Glomerular endothelial cell (primary cell): ENCODE results near the gene IGSF21. TPM values are rescaled to one million over a fixed set of nuclear protein-coding genes. Genes with fewer than 3 reads are reported as not detected.

Experiments used
- DNase-seq: peaks from one replicate; pipeline ENCODE4 v3.0.0-alpha.2; 2011; ENCODE audit warnings: low read depth, low spot score; ENCODE audit errors: extremely low read depth
- total RNA-seq: library from RNA; depleted of rRNA; stranded (reverse); fragments of >200 nt; gene quantifications from 2 replicates; pipeline ENCODE4 v1.2.3, GENCODE V29; 2015

The IGSF21 gene
- total RNA-seq, 1 donor from 2014 or later = not detected

DNA sequence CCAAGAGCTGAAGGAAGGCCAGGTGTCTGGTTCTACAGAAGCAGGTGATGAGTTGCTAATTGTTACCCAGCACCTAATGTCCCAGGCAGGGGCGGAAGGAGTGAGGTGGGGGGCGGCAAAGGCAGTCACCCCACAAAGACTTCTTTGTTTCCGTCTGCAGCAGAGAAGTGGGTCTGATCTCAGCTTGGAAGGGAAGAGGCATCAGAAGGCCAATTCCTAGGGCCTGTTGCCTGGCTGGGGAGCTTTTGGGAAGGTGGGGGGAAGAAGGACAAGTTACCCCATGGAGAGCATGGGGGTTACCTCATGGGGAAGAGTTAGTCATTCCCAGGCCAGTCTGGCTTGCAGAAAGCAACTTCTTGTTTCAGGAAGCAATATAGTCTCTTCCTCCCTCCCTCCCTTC is 10.9 kb downstream of the IGSF21 start:
- no peak for DNase-seq

GRCh38 chr1:18119289-18119688 is 11.7 kb downstream of the IGSF21 start:
- DNase-seq = no peak

GRCh38 chr1:18119771-18120377 is 12.3 kb downstream of the IGSF21 start:
- no peak for DNase-seq

GRCh38 chr1:18120638-18121037 is 13.0 kb downstream of the IGSF21 start:
- no peak for DNase-seq

DNA sequence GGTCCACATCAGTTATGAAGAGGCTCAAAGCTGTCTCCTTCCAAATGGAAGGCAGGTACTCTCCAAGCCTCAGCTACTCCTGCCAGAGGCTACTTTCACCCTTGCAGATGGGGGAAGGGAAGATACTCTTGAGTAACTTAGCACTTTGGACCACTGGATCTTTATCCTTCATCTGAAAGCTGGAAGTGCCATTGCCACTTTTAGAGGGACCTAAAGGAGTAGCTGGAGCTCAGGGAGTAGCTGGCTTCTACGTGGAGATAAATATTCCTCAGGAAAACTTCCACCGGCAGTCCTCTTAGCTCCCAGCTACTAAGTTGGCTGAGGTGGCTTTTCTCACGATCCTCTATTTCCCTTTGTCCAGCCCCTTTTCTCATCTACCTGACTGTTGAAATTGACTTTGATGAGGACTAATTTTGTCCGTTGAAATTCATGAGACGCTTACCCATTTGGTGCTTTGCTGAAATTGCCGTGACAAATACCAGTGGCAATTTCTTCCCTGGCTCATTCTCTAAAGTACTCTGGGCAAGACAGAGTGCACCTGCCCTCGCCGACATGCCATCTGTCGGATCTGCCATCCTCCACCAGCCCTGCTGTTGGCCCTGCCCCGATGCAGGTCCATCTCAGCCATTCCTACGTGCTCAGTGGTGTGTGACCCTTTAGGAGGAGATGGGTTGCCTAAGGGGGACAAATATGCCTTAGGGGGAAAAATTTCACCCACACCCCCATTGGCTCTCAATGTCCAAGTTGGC is 13.6 kb downstream of the IGSF21 start:
- no peak for DNase-seq

- DNase-seq = no peak
Measured at GRCh38 chr1:18123467-18123992, 15.9 kb downstream of the IGSF21 start.

DNA sequence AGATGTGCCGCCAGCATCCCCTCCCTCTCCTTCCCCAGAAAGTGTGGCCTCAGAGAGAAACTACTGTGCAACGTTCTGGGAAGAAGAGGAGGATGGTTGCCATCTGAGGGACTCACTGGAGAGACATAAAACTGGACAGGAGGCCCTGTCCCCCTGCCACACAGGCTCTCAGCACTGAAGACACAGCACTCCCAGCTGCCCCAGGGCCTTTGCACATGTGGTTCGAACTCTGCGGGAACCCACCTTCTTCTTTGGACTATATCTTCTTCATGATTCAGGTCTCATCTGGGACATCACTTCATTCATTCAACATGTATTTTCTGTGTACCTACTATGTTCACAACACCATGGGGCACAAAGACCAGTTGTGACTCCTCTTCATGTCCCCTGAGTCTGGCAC is 17.4 kb downstream of the IGSF21 start:
- no peak for DNase-seq

DNA sequence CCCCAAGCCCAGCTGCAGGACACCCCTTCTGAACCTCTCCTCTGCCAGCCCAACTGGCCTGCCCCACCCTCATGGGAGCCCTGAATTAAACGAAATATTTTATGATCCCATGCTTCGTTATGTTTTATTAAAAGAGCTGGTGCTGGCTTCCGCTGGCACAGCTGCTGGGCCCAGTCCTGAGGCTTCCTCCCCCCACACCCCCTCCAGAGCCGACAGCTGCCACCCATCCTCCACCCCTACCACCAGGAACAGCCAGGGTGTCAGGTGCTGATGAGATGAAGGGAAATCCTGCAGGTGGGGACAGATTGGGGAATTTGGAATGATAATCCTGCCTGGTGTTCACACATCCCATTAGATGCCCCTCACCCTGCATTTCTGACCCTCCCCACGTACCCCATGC is 19.0 kb downstream of the IGSF21 start:
- no peak for DNase-seq

DNA sequence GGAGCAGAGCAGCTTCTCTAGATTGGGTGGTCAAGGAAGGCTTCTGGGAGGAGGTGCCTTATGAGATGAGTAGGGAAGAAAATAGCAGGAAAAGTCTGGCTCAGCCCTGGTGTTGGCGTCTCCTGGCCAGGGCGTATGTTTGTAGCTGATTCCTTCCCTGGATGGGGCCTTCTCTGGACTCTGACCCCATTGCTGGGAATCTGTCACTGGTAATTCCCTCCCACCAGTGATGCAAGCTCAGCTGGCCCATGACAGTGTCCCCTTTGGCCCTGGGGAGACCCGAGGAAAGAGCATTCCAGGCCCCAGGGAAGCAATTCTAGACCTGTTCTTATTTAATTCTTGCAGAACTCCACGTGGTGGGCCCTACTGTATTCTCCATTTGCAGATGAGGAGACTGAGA is 20.7 kb downstream of the IGSF21 start:
- no peak for DNase-seq

DNA sequence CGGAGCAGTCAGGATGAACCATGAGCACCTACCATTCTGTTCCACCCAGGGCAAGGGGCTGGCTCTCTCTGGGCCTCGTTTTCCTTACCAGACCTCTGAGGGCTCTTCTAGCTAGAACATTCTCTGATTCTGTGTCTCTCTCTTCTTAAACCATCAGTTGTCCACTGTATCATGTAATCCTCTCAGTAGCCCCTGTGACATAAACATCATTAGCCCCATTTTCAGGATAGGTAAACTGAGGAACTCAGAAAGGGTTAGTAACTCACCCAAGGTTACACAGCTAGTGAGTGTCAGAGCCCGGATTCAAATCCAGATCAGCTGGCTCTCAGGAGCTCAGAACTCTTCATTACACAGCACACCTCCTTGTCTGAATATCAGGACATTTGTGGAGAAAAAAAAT is 22.8 kb downstream of the IGSF21 start:
- no peak for DNase-seq

DNA sequence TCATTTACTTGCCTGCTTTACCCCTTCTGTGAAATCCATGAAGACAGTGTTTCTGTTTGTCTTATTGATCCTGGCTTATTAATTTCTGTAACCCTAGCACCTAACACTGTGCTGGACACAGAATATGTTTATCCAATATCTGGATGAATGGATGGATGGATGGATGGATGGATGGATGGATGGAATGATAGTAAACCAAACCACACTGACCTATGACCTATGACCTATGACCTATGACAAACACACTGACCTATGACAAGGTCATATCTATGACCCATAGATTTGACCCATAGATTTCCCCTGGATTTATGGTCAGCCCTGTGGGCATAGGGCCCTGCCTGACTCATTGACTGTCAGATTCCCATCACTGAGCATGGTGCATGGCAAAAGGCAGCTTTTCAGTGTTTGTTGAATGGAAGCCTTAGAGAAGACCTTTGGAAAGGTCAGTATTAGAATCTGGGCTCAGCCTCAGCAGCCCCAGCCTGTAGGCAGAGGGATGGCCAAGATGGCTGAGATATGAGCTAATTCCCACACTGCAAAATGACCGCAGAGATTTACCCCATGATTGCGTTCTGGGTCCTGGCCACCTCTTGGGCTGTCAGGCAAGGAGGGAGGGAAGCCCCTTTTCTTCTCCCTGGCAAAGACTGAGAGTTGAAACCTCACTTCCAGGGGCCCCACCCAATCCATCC is 24.6 kb downstream of the IGSF21 start:
- no peak for DNase-seq

DNA sequence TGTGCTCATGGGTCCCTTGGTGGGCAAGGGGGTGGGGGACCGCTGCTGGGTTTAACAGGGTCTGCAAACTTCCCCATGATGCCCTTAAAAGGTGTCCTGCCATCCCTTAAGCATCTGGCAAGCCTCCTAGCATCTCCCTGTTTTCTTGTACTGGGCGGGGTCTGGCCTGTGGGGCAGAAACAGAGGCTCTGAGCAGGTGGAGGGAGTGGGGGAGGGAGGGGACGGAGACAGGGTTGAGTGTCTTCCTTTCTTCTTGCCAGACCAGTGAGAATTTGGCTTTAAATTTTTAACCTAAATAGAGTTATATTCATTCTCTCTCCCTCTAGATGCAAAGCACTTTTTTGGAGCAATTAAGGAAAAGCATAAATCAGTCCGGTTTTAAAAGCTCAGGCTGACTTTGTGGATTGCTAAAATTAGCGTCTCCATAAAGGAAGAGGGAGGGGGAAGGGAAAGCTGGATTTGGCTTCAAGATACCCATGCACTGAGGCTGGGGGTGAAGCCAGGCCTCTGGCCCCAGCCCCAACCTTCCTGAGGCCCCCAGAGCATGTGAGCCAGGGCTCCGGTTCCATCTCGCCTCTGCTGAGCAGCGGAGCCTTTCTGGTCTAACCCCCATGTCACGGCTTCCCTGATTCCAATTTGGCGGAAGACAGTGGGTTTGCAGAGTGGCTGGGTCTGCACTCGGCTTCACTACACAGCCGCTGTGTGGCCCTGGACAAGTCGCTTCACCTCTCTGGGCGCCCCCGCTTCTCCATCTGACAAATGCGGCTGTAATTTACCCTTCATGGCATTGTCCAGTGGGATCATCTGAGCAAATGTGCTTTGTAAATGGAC is 25.3 kb downstream of the IGSF21 start:
- no peak for DNase-seq

- no peak for DNase-seq
Measured at GRCh38 chr1:18134324-18135046, 26.9 kb downstream of the IGSF21 start.

DNA sequence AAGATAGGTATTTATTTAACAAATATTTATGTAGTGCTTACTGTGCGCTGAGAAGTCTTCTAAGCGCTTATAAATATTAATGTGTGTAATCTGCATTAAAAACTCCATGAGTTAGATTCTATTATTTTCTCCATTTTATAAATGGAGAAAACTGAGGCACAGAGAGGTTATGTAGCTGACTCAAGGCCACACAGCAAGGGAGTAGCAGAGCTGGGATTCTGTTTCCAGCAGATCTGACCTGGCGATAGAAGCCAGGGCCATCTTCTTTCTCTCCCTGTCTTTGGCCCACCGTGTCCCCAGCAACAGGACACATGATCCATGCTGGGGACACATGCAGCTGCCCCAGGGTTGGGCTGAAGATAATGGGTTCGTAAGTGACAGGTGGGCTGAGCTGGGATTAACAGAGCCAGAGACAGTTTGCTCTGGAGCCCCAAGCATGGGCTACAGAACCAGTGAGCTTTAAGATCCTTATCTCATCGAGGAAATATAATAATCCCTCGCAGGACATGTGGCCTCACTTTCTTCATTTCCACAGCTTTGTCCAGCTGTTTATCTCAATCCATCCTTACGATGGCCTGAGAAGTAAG is 30.3 kb downstream of the IGSF21 start:
- no peak for DNase-seq

DNA sequence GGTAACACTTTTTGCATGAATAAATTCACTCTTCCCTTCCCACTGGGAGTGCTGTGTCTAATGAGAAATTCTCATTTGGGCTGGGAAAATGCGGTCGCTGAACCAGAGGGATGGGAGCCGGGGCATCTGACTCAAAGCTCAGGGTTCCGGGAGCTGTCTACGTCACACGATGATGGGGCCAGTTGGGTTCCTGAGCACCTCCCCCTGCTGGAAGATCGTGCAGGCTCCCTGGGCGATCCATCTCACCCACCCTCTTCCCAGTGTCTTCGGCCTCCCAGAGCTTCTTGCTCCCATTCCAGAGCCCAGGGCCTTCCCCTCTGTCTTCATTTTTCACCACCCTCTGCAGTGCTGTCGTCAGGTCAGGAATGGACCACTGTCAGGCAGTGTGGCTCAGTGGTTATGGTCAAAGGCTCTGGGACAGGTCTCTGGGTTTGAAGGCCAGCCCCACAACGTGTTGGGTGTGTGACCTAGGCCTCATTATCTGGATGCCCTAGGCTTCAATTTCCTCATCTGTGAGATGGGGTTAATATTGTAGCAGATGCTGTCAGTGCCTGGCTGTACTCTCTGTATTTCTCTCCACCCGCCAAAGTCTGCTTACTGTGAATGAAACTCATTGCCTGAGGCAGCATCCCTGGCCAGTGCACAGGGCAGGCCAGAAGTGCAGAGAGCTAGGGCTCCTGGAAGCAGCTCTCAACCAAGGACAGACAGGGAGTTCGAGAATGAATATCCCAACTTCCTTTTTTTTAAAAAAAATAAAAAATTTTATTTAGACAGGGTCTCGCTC is 31.8 kb downstream of the IGSF21 start:
- no peak for DNase-seq

DNA sequence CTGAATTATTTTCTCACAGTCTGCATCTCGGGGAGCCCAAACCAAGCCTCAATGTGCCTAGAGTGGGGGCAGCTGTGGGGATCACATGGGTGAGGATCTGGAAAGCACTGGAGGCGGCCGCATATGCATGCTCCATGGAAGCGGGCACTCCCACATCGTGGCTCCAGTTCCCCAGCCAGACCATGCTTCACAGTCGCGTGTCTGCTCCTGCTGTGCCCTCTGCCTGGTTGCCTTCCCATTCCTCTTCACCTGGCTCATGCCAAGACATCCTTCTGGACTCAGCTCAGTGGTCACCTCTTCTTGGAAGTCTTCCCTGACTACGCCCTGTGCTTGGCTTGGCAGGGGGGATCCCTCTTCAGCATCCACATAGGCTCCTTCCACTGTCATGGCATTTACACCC is 32.8 kb downstream of the IGSF21 start:
- no peak for DNase-seq

GRCh38 chr1:18141661-18142060 is 34.1 kb downstream of the IGSF21 start:
- no peak for DNase-seq

DNA sequence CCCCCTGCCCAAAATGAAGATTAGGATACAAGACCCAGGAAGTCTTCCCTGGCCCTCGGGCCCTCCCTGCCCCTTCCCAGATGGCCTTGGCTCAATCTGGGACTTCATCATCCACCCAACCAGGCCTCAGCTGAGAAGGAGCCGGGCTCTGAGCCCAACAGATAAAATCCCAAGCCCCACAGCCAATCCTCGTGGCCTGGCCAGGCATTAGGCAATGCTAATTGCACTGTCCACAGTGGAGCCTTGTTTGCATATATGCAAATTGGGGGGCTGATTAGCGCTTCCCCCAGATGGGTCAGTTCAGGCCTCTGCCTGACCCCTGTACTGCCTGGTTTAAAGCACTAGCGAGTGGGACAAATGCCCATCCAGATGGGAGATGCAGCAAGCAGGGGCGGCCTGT is 34.9 kb downstream of the IGSF21 start:
- DNase-seq = no peak

GRCh38 chr1:18142969-18143368 is 35.4 kb downstream of the IGSF21 start:
- DNase-seq = no peak
